ENCODE data around the gene TERB2.

Gene TERB2

GRCh38 chr15:45021348-45021747 is 64.9 kb downstream of the TERB2 start:
- TF ChIP-seq, protein P1, sequence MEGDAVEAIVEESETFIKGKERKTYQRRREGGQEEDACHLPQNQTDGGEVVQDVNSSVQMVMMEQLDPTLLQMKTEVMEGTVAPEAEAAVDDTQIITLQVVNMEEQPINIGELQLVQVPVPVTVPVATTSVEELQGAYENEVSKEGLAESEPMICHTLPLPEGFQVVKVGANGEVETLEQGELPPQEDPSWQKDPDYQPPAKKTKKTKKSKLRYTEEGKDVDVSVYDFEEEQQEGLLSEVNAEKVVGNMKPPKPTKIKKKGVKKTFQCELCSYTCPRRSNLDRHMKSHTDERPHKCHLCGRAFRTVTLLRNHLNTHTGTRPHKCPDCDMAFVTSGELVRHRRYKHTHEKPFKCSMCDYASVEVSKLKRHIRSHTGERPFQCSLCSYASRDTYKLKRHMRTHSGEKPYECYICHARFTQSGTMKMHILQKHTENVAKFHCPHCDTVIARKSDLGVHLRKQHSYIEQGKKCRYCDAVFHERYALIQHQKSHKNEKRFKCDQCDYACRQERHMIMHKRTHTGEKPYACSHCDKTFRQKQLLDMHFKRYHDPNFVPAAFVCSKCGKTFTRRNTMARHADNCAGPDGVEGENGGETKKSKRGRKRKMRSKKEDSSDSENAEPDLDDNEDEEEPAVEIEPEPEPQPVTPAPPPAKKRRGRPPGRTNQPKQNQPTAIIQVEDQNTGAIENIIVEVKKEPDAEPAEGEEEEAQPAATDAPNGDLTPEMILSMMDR (IDR thresholded peaks at IDR 0.05): no peak

DNA sequence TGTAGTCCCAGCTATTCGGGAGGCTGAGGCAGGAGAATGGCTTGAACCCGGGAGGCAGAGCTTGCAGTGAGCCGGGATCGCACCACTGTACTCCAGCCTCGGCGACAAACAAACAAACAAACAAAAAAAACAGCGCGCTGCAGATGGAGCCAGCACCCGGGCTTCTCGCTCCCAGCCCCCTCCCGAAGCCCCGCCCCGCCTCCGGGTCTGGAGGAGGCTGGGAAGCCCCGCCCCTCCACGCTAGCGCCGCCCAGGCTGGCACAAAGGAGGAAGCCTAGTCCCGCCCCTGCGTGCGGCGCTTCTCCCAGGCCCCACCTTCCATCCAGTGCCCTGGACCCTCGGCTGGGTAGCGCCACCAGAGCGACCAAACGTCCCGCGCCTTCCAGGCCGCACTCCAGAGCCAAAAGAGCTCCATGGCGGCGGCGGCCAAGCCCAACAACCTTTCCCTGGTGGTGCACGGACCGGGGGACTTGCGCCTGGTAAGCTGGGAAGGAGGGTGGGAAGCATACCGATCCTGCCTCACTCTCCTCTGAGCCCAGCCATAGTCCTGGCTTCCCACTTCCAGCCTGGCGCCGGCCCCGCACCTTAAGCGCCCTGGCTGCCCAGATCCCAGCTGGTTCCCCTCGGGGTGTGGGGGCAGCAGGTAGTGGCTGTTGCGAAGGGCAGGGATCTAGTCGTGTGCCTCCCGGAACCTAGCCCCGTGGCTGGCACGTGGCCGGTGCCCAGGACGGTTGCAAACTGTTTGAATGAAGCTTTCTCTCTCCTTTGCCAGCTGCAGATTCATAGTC is 66.6 kb downstream of the TERB2 start, which contains the start of gene SORD:
SORD (plus strand) TSS at position 325 of the 788 bp plus-strand sequence; CDS start at position 414, 89 bp downstream.
- TF ChIP-seq, protein P1 (IDR thresholded peaks at IDR 0.05): no peak

- TF ChIP-seq, protein P1 (IDR thresholded peaks at IDR 0.05): no peak
These were observed 67.3 kb downstream of the TERB2 start for GRCh38 chr15:45023659-45024225.

- TF ChIP-seq, protein P1 (IDR thresholded peaks at IDR 0.05): no peak
These were observed 70.2 kb downstream of the TERB2 start for GRCh38 chr15:45026651-45027190.

- TF ChIP-seq, protein P1 (IDR thresholded peaks at IDR 0.05): no peak
These were observed 70.7 kb downstream of the TERB2 start for GRCh38 chr15:45027220-45027619.

All from LNCAP (cell line).